Activated naive CD4-positive, alpha-beta T cell treated with anti-CD3 and anti-CD28 coated beads for 36 hours (primary cell): ENCODE measurements around the gene ACER3. TPM values are rescaled to one million over a fixed set of nuclear protein-coding genes. Genes with fewer than 3 reads are reported as not detected.

Experiments used
- CTCF ChIA-PET: fragments of 350-600 bp; sonication (Branson Sonifier 250); formaldehyde crosslinking; loops from one replicate; lab custom pipeline; 2021; ENCODE audit warnings: antibody characterized with exemption; lab: Charles Lee
- DNase-seq: peaks from one replicate; pipeline ENCODE4 v3.0.0-alpha.2; 2020
- H3K27ac Mint-ChIP-seq: one replicate; pipeline ENCODE4 v1.8.0; 2021; ENCODE audit warnings: mild to moderate bottlenecking, mixed read lengths
- H3K27me3 Mint-ChIP-seq: one replicate; pipeline ENCODE4 v1.8.0; 2021; ENCODE audit warnings: low read depth, mixed read lengths
- H3K36me3 Mint-ChIP-seq: one replicate; pipeline ENCODE4 v1.8.0; 2021; ENCODE audit warnings: low read depth, mixed read lengths
- H3K4me1 Mint-ChIP-seq: one replicate; pipeline ENCODE4 v1.8.0; 2021; ENCODE audit warnings: low read depth, mixed read lengths
- H3K4me3 Mint-ChIP-seq: one replicate; pipeline ENCODE4 v1.8.0; 2021; ENCODE audit warnings: mild to moderate bottlenecking, moderate library complexity, mixed read lengths
- H3K9me3 Mint-ChIP-seq: one replicate; pipeline ENCODE4 v1.8.0; 2021; ENCODE audit warnings: mixed read lengths
- intact Hi-C: fragments of 100-400 bp; cut with micrococcal nuclease; formaldehyde crosslinking; loops from one replicate; pipeline ENCODE4 v1.15.1; 2023
- total RNA-seq, 2 experiments: library from RNA; stranded (reverse); gene quantifications; one replicate each; pipeline ENCODE4 v1.2.3, GENCODE V29; 2021

Gene ACER3
- total RNA-seq, 2 experiments from 2014 or later, result 7.6 to 10.0 TPM

- peaks cover 15% of the 10 kb centered on the region for H3K4me1 Mint-ChIP-seq
- CTCF ChIA-PET, result interaction anchor here (0.7 to 1.6 kb wide), 3 partner anchors 24 to 212 kb away, joined by 3 to 8 read pairs (median 4); no protein-coding TSS in a partner anchor
Measured at GRCh38 chr11:77020734-77021133, 160.0 kb downstream of the ACER3 start.

GRCh38 chr11:77024745-77025144 is 164.0 kb downstream of the ACER3 start:
- intact Hi-C loops, result no loop called here
- no peak for DNase-seq
- Mint-ChIP-seq H3K27me3 (peaks cover 15% of the 10 kb centered on the region), H3K9me3 (no peaks in the 10 kb centered on the region), H3K4me3 (no peak overlapping the region), H3K4me1 (no peaks in the 10 kb centered on the region), H3K36me3 (no peaks in the 10 kb centered on the region), H3K27ac (no peak overlapping the region)
- CTCF ChIA-PET, result interaction anchor here (1.0 kb wide), 1 partner anchor 106 kb away, joined by 4 read pairs; no protein-coding TSS in a partner anchor

More at GRCh38 chr11:77020734-77021133, 160.0 kb downstream of the ACER3 start:
- H3K27ac Mint-ChIP-seq, result no peak overlapping the region
- H3K36me3 Mint-ChIP-seq, result peaks cover 9% of the 10 kb centered on the region
- intact Hi-C loops, result no loop called here
- DNase-seq, result no peak
- no peaks in the 10 kb centered on the region for H3K9me3 Mint-ChIP-seq
- no peaks in the 10 kb centered on the region for H3K27me3 Mint-ChIP-seq
- H3K4me3 Mint-ChIP-seq, result no peak overlapping the region

GRCh38 chr11:77026221-77026620 is 165.5 kb downstream of the ACER3 start:
- Mint-ChIP-seq H3K4me3 (no peak overlapping the region), H3K27me3 (peaks cover 26% of the 10 kb centered on the region), H3K36me3 (no peaks in the 10 kb centered on the region), H3K27ac (no peak overlapping the region), H3K4me1 (no peaks in the 10 kb centered on the region), H3K9me3 (no peaks in the 10 kb centered on the region)
- no peak for DNase-seq
- intact Hi-C loops, result no loop called here
- CTCF ChIA-PET, result no interaction called here

GRCh38 chr11:77026743-77027142 is 166.0 kb downstream of the ACER3 start:
- H3K27ac Mint-ChIP-seq, result no peak overlapping the region
- H3K4me3 Mint-ChIP-seq, result no peak overlapping the region
- no peaks in the 10 kb centered on the region for H3K4me1 Mint-ChIP-seq
- no peaks in the 10 kb centered on the region for H3K9me3 Mint-ChIP-seq
- peaks cover 28% of the 10 kb centered on the region for H3K27me3 Mint-ChIP-seq
- DNase-seq, result no peak
- CTCF ChIA-PET, result interaction anchor here (0.6 kb wide), 1 partner anchor 18 kb away, joined by 3 read pairs; no protein-coding TSS in a partner anchor
- no peaks in the 10 kb centered on the region for H3K36me3 Mint-ChIP-seq
- intact Hi-C loops, result no loop called here

GRCh38 chr11:77027275-77027674 is 166.6 kb downstream of the ACER3 start:
- Mint-ChIP-seq H3K36me3 (no peaks in the 10 kb centered on the region), H3K4me1 (no peaks in the 10 kb centered on the region), H3K27ac (no peak overlapping the region), H3K9me3 (no peaks in the 10 kb centered on the region), H3K27me3 (peaks cover 28% of the 10 kb centered on the region), H3K4me3 (no peak overlapping the region)
- CTCF ChIA-PET, result interaction anchor here (0.6 kb wide), 1 partner anchor 18 kb away, joined by 3 read pairs; no protein-coding TSS in a partner anchor
- intact Hi-C loops, result no loop called here
- no peak for DNase-seq

- H3K36me3 Mint-ChIP-seq, result no peaks in the 10 kb centered on the region
- H3K27ac Mint-ChIP-seq, result no peak overlapping the region
- intact Hi-C loops, result no loop called here
- H3K4me1 Mint-ChIP-seq, result no peaks in the 10 kb centered on the region
- peaks cover 28% of the 10 kb centered on the region for H3K27me3 Mint-ChIP-seq
- DNase-seq, result no peak
- CTCF ChIA-PET, result interaction anchor here (0.5 to 1.8 kb wide), 2 partner anchors 62 to 418 kb away, joined by 4 to 6 read pairs; no protein-coding TSS in a partner anchor
- H3K9me3 Mint-ChIP-seq, result no peaks in the 10 kb centered on the region
- no peak overlapping the region for H3K4me3 Mint-ChIP-seq
Measured at GRCh38 chr11:77029829-77030228, 169.1 kb downstream of the ACER3 start.

GRCh38 chr11:77030834-77031414 is 170.2 kb downstream of the ACER3 start:
- H3K9me3 Mint-ChIP-seq, result no peaks in the 10 kb centered on the region
- CTCF ChIA-PET, result interaction anchor here (1.8 kb wide), 1 partner anchor 60 kb away, joined by 6 read pairs; no protein-coding TSS in a partner anchor
- H3K4me1 Mint-ChIP-seq, result no peaks in the 10 kb centered on the region
- intact Hi-C loops, result no loop called here
- H3K27ac Mint-ChIP-seq, result no peak overlapping the region
- no peak overlapping the region for H3K4me3 Mint-ChIP-seq
- H3K36me3 Mint-ChIP-seq, result no peaks in the 10 kb centered on the region
- H3K27me3 Mint-ChIP-seq, result peaks cover 28% of the 10 kb centered on the region
- no peak for DNase-seq

- DNase-seq, result no peak
- H3K27ac Mint-ChIP-seq, result no peak overlapping the region
- H3K4me3 Mint-ChIP-seq, result no peak overlapping the region
- peaks cover 29% of the 10 kb centered on the region for H3K27me3 Mint-ChIP-seq
- H3K4me1 Mint-ChIP-seq, result no peaks in the 10 kb centered on the region
- CTCF ChIA-PET, result no interaction called here
- H3K36me3 Mint-ChIP-seq, result no peaks in the 10 kb centered on the region
- H3K9me3 Mint-ChIP-seq, result no peaks in the 10 kb centered on the region
- intact Hi-C loops, result no loop called here
Measured at GRCh38 chr11:77031599-77031998, 170.9 kb downstream of the ACER3 start.

- no peaks in the 10 kb centered on the region for H3K9me3 Mint-ChIP-seq
- CTCF ChIA-PET, result interaction anchor here (2.9 kb wide), 1 partner anchor 10 kb away, joined by 7 read pairs; no protein-coding TSS in a partner anchor
- no peak overlapping the region for H3K27ac Mint-ChIP-seq
Measured at GRCh38 chr11:77035039-77035438, 174.3 kb downstream of the ACER3 start.

GRCh38 chr11:77035580-77035979 is 174.9 kb downstream of the ACER3 start:
- Mint-ChIP-seq H3K27ac (no peak overlapping the region), H3K36me3 (no peaks in the 10 kb centered on the region), H3K4me3 (no peak overlapping the region), H3K27me3 (peaks cover 34% of the 10 kb centered on the region), H3K9me3 (no peaks in the 10 kb centered on the region), H3K4me1 (peaks cover 6% of the 10 kb centered on the region)
- CTCF ChIA-PET, result interaction anchor here (2.9 kb wide), 1 partner anchor 10 kb away, joined by 7 read pairs; no protein-coding TSS in a partner anchor
- intact Hi-C loops, result no loop called here
- DNase-seq, result no peak

More at GRCh38 chr11:77035039-77035438, 174.3 kb downstream of the ACER3 start:
- Mint-ChIP-seq H3K36me3 (no peaks in the 10 kb centered on the region), H3K27me3 (peaks cover 35% of the 10 kb centered on the region), H3K4me3 (no peak overlapping the region), H3K4me1 (peaks cover 6% of the 10 kb centered on the region)
- intact Hi-C loops, result no loop called here
- DNase-seq, result no peak

- Mint-ChIP-seq H3K4me1 (peaks cover 6% of the 10 kb centered on the region), H3K27ac (no peak overlapping the region), H3K9me3 (no peaks in the 10 kb centered on the region), H3K27me3 (peaks cover 33% of the 10 kb centered on the region), H3K4me3 (no peak overlapping the region), H3K36me3 (no peaks in the 10 kb centered on the region)
- intact Hi-C loops, result no loop called here
- no peak for DNase-seq
- CTCF ChIA-PET, result interaction anchor here (0.6 to 2.9 kb wide), 4 partner anchors 9 to 117 kb away, joined by 3 to 7 read pairs (median 5); no protein-coding TSS in a partner anchor
Measured at GRCh38 chr11:77036398-77036797, 175.7 kb downstream of the ACER3 start.

- Mint-ChIP-seq H3K4me3 (no peak overlapping the region), H3K27ac (no peak overlapping the region), H3K27me3 (peaks cover 31% of the 10 kb centered on the region), H3K36me3 (no peaks in the 10 kb centered on the region), H3K4me1 (peaks cover 6% of the 10 kb centered on the region), H3K9me3 (no peaks in the 10 kb centered on the region)
- DNase-seq, result no peak
- CTCF ChIA-PET, result interaction anchor here (1.3 to 2.9 kb wide), 3 partner anchors 8 to 118 kb away, joined by 5 to 7 read pairs (median 5); no protein-coding TSS in a partner anchor
- intact Hi-C loops, result no loop called here
Measured at GRCh38 chr11:77037057-77037456, 176.3 kb downstream of the ACER3 start.
